Astrocyte of the hippocampus (primary cell): Measurements from ENCODE around the gene TMEM100.
"Not testable (repeated sequence)": the region's sequence is repeated elsewhere in the genome, so short reads cannot be mapped to it uniquely, and the experiment has no call there.

Experiments
- DNase-seq: peaks from one replicate; pipeline ENCODE4 v3.0.0; 2011; ENCODE audit warnings: low read depth, low spot score

The TMEM100 gene

GRCh38 chr17:55687037-55687436, 35.6 kb downstream of the TMEM100 start:
- no peak for DNase-seq

GRCh38 chr17:55683550-55684315, 38.9 kb downstream of the TMEM100 start:
- no peak for DNase-seq

GRCh38 chr17:55681342-55681700, 41.3 kb downstream of the TMEM100 start:
- DNase-seq, result no peak

- DNase-seq, result no peak
These were observed 41.9 kb downstream of the TMEM100 start for GRCh38 chr17:55680686-55681341.

- DNase-seq, result no peak
These were observed 45.2 kb downstream of the TMEM100 start for GRCh38 chr17:55677446-55677845.

GRCh38 chr17:55676274-55676673, 46.4 kb downstream of the TMEM100 start:
- no peak for DNase-seq

GRCh38 chr17:55673743-55674506, 48.7 kb downstream of the TMEM100 start:
- DNase-seq, result no peak

GRCh38 chr17:55672585-55673501, 49.8 kb downstream of the TMEM100 start:
- DNase-seq, result no peak

GRCh38 chr17:55672010-55672409, 50.7 kb downstream of the TMEM100 start:
- DNase-seq, result not testable (repeated sequence)
